ENCODE measurements around the gene JAG1.

The JAG1 gene

GRCh38 chr20:10652185-10652584, 21.6 kb downstream of the JAG1 start:
- no peak for DNase-seq

GRCh38 chr20:10651227-10651990, 22.4 kb downstream of the JAG1 start:
- DNase-seq = no peak

DNA sequence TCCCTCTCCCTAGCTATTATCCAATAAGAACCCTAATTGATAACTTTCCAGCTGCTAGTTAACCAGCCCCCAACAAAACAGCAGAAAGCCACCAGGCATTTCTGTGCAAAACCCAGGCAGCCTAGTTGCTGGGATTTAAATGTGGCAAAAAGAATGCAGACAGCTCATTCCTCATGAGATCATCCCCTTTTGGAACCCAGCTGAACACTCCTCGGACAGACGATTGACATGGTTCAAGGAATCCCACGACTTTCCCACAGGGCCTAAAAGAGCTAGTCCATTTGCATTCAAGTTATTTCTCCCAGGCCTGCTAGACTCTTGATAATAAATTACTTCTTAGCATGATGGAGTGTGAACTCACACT, 24.0 kb downstream of the JAG1 start:
- DNase-seq = no peak

- no peak for DNase-seq
These were observed 24.6 kb downstream of the JAG1 start for GRCh38 chr20:10649080-10649796.

DNA sequence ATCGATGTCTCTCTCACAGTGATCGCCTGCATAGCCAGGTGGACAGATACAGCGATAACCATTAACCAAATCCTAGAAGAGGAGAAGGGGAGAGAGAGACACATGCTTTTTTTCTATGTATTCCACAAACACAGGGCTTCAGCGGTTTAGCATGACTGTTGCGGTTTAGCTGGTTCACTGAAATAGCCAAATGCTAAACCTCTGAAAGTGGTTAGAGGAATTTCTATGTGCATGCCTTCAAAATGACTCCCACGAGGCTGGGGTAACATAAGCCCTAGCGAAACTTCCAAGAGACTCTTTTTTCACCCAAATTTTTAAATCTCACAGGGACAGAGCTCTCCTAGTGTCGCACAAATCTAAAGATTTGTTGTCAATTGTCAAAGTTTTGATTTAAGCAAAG, 25.1 kb downstream of the JAG1 start:
- DNase-seq = no peak

DNA sequence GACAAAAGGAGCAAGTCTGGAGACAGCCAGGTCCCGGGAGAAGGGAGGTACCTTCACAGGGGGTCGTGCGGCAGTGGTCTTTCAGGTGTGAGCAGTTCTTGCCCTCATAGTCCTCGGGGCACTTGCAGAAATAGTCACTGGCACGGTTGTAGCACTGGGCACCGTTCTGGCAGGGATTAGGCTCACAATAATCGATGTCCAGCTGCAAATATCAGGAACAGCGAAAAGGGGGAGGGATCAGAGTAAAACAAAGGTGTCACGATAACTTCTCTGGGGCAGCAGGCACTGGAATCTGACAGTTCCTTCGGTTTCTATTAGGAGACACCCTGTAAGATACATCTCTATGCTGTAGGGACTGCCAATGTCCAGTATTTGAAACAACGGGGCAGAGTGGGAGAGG, 25.9 kb downstream of the JAG1 start:
- no peak for DNase-seq

DNA sequence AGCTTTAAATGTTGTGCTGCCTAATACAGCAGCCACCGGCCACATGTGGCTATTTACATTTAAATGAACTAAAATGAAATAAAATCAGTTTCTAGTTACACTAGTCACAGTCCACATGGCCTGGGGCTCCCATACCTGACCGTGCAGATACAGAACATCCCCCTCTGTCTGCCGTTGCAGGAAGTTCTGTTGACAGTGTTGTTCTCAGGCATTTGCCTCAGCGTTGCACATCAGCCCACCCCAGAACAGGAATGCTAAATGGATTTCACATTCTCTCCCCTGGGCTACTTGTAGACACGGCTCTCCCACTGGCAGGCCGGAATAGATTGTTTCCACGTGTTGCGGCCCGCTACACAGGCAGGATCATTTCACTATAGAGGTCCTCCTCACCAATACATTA, 26.3 kb downstream of the JAG1 start:
- DNase-seq = no peak

DNA sequence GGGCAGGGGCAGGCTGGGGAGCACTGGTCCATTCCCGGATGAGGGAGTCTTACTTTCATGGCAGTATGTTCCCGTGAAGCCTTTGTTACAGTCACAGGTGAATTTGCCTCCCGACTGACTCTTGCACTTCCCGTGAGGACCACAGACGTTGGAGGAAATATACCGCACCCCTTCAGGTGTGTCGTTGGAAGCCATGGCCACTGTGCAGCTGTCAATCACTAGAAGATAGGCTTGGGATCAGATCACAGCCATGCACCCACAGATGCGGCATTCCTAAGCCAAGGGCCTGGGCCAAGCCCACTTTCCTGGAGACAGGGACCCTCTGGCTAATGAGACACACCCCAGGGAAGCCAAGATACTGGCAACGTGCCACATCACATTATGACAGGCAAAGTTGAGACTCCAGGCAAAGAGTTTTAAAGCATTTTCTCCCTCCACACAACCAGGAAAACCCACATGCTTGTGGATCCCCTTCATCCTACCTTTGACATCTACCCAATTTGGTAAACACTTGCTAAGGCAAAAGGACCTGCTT, 26.8 kb downstream of the JAG1 start:
- no peak for DNase-seq

DNA sequence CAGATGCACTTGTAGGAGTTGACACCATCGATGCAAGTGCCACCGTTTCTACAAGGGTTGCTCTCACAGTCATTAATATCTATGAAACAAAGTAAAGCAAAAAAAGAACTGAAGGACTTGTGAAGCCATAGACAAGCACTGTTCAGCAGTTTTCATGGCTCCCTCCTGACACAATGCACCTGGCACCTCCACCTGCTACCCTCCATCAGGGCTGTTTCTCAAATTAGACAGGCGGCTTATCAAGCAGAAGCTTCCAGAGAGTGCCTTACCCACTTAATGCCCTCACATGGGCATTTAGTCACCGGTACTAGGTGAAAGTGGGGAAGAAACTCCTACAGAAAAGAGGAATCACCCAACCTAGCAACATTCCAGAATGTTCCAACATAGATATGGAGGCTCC, 27.8 kb downstream of the JAG1 start:
- DNase-seq = no peak

DNA sequence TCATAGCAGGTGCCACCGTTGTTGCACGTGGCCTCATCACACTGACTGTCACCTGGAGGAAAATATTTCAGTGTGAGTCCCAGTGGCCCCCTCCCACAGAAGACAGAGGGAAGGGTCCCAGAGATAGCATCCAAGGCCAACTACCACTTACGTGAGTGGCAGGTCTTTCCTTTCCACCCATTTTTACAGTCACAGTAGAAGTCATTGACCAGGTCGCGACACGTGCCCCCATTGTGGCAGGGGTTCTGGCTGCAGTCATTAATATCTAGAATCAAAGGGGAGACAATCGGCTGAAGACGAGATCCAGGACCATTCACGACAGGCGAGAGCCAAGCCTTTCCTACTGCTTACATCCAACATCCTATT, 28.6 kb downstream of the JAG1 start:
- no peak for DNase-seq

DNA sequence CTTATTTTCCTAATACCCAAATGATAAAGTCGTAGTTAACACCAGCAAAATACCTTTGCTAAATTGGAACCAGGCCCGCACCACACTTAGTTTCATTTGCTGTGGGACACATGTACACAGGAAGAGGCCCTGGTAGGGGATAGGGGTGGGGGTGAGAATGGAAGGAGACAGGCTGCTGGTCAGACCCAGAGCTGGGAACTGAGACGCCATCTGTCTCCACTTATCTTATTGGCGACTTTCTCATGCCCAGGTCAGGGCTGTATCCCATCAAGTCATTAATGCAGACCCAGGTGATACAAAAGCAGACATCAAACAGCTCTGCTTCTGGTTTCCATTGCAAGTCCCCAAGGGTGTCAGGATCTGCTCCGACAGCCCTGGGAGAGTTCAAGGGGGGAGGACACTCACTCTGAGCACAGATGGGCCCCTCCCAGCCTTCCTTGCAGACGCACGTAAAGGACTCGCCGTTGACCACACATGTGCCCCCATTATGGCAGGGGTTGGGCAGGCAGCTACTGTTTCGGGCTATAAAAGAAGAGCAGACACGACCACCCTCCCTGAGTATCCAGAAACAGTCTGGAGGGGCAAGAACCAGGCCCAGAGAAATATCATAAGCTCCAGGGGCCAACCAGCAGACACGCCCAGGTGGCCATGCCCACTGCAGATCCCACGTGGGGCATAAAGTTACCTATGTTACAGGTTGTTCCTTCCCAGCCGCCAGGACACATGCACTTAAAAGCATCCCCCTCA, 29.2 kb downstream of the JAG1 start:
- no peak for DNase-seq

- no peak for DNase-seq
These were observed 30.3 kb downstream of the JAG1 start for GRCh38 chr20:10643560-10643873.

GRCh38 chr20:10642856-10643559, 30.8 kb downstream of the JAG1 start:
- DNase-seq = peak; percentile 58

DNA sequence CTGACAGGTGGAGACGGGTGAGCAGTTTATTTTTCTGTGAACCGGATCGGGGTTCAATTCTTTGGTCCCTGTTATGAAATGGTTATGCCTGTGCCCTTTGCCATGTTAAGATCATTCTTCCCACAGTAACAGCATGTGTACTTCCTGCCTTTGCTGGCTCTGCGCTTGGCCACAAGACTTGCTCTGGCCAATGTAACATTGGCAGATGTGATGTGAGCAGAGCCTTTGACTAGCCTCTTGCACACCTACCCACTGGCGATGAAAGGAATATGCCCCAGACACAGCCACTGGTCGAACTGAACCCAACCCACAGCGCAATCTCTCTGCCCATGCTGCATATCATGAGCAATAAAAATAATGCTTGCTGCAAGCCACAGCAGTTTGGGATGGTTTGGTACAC, 31.9 kb downstream of the JAG1 start:
- no peak for DNase-seq

GRCh38 chr20:10641467-10641866, 32.3 kb downstream of the JAG1 start:
- no peak for DNase-seq

DNA sequence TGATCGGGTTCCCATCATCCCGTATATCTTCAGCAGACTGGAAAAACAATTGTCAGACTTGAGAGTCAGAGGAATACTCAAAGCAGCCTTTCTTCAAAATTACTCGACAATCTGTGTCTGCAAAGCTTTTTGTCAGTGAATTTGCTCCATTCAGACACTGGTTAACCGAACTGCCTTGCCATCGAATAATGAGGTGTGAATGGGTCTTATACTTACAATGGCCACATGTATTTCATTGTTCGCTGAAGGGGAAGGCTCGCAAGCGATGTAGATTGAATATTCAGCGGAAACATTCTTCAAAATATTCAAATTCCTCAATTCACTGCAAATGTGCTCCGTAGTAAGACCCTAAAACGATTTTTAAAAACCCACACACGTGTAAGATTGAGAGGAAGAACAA, 32.9 kb downstream of the JAG1 start:
- DNase-seq = no peak

DNA sequence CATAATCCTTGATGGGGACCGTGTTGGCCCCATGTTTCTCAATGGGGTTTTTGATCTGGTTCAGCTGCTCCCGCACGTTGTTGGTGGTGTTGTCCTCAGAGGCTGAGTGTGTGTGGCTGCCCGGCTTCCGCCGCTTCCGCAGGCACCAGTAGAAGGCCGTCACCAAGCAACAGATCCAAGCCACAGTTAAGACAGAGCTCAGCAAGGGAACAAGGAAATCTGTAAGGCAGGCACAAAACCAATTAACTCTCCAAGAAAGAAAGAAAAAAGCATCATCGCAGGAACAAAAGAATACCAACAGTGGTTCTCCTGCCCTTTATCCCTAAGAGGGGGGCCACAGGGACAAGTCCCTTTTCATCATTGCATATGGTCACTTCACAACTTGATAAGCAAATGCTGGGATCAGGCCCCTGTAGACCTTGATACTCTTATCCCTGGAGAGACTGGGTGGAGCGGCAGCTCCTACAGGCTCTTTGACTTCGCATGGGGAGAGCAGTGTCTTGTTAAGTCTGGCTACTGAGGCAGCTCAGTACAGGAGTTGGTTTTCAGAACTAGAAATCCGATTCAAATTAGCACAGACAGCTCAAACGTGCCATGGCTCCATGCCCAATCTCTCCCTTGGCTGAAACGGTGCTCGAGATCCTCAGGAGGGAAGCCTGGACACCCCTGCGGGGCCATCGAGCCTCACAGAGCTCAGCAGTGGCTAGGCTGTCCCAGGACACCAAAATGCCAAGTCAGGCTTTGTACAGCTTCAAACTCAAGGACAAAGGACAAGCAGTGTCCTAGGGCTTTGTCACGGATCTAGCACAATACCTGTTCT, 33.9 kb downstream of the JAG1 start:
- DNase-seq = no peak

DNA sequence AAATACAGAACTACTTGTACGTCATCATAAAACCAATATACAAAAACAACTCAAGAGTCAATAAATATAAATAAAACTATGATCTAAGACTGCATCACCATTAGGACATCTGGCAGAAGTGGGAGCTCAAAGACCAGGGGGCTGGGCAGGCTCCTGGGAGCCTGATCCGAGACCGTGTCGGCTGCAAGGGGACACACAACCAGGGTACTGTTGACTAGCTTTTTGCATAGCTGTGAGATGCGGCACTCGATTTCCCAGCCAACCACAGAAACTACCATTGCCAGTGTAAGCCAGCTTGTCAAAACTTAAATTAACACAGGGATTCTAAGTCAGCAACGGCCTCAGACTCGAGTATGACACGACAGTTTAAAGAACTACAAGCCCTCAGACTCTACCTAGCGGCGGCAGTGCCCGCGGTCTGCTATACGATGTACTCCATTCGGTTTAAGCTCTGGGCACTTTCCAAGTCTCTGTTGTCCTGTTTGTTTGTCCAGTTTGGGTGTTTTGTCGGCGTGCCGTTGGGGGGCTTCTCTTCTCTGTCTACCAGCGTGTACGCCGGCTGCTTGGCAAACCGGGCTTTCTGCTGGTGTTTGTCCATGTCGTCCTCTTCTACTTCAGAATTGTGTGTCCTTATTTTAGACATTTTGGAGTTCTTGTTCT, 34.6 kb downstream of the JAG1 start:
- no peak for DNase-seq

DNA sequence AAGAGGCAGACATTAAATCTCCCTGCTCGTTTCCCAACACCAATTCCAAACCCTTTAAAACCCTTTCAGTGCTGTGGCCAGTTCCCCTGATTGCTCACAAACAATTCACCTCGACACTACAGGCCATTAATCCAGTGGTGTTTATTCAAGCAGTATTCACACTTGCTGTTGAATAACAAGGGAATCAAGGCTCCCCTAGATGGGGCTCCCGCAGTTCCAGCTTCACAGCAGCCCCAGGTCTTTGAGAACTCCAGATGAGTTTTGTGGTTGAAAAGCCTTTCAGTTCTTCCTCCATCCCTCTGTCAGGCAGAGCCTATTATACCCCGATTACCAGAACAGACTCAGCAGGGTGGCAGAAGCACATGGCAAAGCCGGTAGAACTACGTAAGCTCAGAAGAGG, 36.2 kb downstream of the JAG1 start:
- no peak for DNase-seq

- DNase-seq = no peak
These were observed 36.7 kb downstream of the JAG1 start for GRCh38 chr20:10637031-10637559.

DNA sequence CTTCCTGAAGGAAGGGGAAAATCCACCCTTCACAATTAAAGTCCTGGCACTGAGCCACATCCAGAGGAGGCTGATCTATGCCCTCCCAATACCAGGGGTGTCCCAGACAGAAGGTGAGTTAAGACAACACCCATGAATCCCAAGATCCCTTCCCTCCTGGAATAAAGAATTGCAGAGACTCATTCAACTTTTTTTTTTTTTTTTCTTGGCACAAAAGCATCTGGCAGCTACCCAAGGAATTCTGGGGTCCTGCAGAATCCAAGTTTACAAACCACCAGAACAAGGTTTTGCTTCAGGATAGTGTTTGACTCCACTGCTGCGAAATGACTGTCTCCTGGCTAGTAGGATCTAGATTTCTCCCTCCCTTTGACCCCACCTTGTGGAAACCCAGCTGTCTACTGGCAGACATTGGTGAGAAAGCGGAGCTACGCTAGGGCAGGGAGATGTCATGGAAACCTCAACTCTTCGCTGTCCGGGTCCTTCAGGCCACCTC, 37.4 kb downstream of the JAG1 start:
- no peak for DNase-seq
